Hematopoietic multipotent progenitor cell treated with erythropoietin and hydrocortisone succinate and interleukin-3 and kit ligand, for 15 days (in vitro differentiated cells): ENCODE measurements around the gene HLA-G.
"Not testable (repeated sequence)": the region's sequence is repeated elsewhere in the genome, so short reads cannot be mapped to it uniquely, and the experiment has no call there.

Source experiments
- DNase-seq: peaks from one replicate; pipeline ENCODE4 v3.0.0-alpha.2; 2015; ENCODE audit warnings: low spot score

The HLA-G gene

GRCh38 chr6:29872791-29873190 lies 45.2 kb downstream of the HLA-G start:
- DNase-seq, result no peak

GRCh38 chr6:29875257-29875656 lies 47.6 kb downstream of the HLA-G start:
- no peak for DNase-seq

GRCh38 chr6:29875734-29876133 lies 48.1 kb downstream of the HLA-G start:
- DNase-seq, result not testable (repeated sequence)
